ENCODE measurements around the gene MAP3K12.
A peak's percentile ranks its signal among the peaks of the same experiment; 100 is the strongest.

MAP3K12 gene

GRCh38 chr12:53518381-53518780 is 19.1 kb upstream of the MAP3K12 start:
- Mint-ChIP-seq H3K27ac (no peak overlapping the region), H3K36me3 (peaks cover 56% of the 10 kb centered on the region)
- DNase-seq = no peak

GRCh38 chr12:53516758-53517455 is 17.6 kb upstream of the MAP3K12 start:
- CTCF ChIA-PET = interaction anchor here (0.5 kb wide), 1 partner anchor 101 kb away, joined by 3 read pairs; no protein-coding TSS in a partner anchor
- H3K4me1 Mint-ChIP-seq = no peaks in the 10 kb centered on the region
- H3K36me3 Mint-ChIP-seq = peaks cover 43% of the 10 kb centered on the region
- no peak for DNase-seq
- H3K4me3 Mint-ChIP-seq = no peak overlapping the region
- no peaks in the 10 kb centered on the region for H3K9me3 Mint-ChIP-seq
- H3K27ac Mint-ChIP-seq = peak overlapping the region; percentile 47
- H3K27me3 Mint-ChIP-seq = no peaks in the 10 kb centered on the region

More at GRCh38 chr12:53518381-53518780, 19.1 kb upstream of the MAP3K12 start:
- no peaks in the 10 kb centered on the region for H3K9me3 Mint-ChIP-seq
- CTCF ChIA-PET = interaction anchor here (1.1 to 1.3 kb wide), 2 partner anchors 9 to 228 kb away, joined by 3 to 7 read pairs; no protein-coding TSS in a partner anchor
- H3K4me1 Mint-ChIP-seq = no peaks in the 10 kb centered on the region
- H3K4me3 Mint-ChIP-seq = no peak overlapping the region
- H3K27me3 Mint-ChIP-seq = no peaks in the 10 kb centered on the region

GRCh38 chr12:53515291-53515680 is 16.0 kb upstream of the MAP3K12 start:
- Mint-ChIP-seq H3K27me3 (no peaks in the 10 kb centered on the region), H3K9me3 (no peaks in the 10 kb centered on the region), H3K4me1 (no peaks in the 10 kb centered on the region), H3K27ac (no peak overlapping the region), H3K4me3 (no peak overlapping the region), H3K36me3 (peaks cover 34% of the 10 kb centered on the region)
- DNase-seq = no peak
- CTCF ChIA-PET = interaction anchor here (1.0 kb wide), 1 partner anchor 11 kb away, joined by 3 read pairs; no protein-coding TSS in a partner anchor

- peak overlapping the region; percentile 43 for H3K27ac Mint-ChIP-seq
Observed at GRCh38 chr12:53514628-53515290, 15.5 kb upstream of the MAP3K12 start.

GRCh38 chr12:53513712-53514410 is 14.6 kb upstream of the MAP3K12 start:
- CTCF ChIA-PET = interaction anchor here (1.3 to 1.7 kb wide), 2 partner anchors 162 to 886 kb away, joined by 3 to 4 read pairs; no protein-coding TSS in a partner anchor

More at GRCh38 chr12:53514628-53515290, 15.5 kb upstream of the MAP3K12 start:
- Mint-ChIP-seq H3K27me3 (no peaks in the 10 kb centered on the region), H3K9me3 (no peaks in the 10 kb centered on the region), H3K4me1 (no peaks in the 10 kb centered on the region), H3K4me3 (no peak overlapping the region), H3K36me3 (peaks cover 32% of the 10 kb centered on the region)
- no peak for DNase-seq
- CTCF ChIA-PET = interaction anchor here (1.0 kb wide), 1 partner anchor 11 kb away, joined by 3 read pairs; no protein-coding TSS in a partner anchor

GRCh38 chr12:53510181-53510812 is 11.0 kb upstream of the MAP3K12 start:
- peaks cover 28% of the 10 kb centered on the region for H3K36me3 Mint-ChIP-seq
- no peak overlapping the region for H3K27ac Mint-ChIP-seq
- CTCF ChIA-PET = interaction anchor here (1.2 to 5.1 kb wide), 8 partner anchors 10 to 183 kb away, joined by 3 to 45 read pairs (median 10); partner anchors contain the start of gene TARBP2
- no peaks in the 10 kb centered on the region for H3K9me3 Mint-ChIP-seq
- no peak overlapping the region for H3K4me3 Mint-ChIP-seq
- H3K4me1 Mint-ChIP-seq = peaks cover 12% of the 10 kb centered on the region
- no peaks in the 10 kb centered on the region for H3K27me3 Mint-ChIP-seq
- no peak for DNase-seq

More at GRCh38 chr12:53513712-53514410, 14.6 kb upstream of the MAP3K12 start:
- peak overlapping the region; percentile 30 for H3K27ac Mint-ChIP-seq
- no peak overlapping the region for H3K4me3 Mint-ChIP-seq
- H3K36me3 Mint-ChIP-seq = peaks cover 29% of the 10 kb centered on the region
- H3K27me3 Mint-ChIP-seq = no peaks in the 10 kb centered on the region
- DNase-seq = no peak
- H3K9me3 Mint-ChIP-seq = no peaks in the 10 kb centered on the region
- peaks cover 5% of the 10 kb centered on the region for H3K4me1 Mint-ChIP-seq

- peak; percentile 90 for DNase-seq
- Mint-ChIP-seq H3K9me3 (no peaks in the 10 kb centered on the region), H3K36me3 (peaks cover 24% of the 10 kb centered on the region), H3K4me1 (peaks cover 12% of the 10 kb centered on the region), H3K27me3 (no peaks in the 10 kb centered on the region), H3K27ac (peak overlapping the region; percentile 34), H3K4me3 (no peak overlapping the region)
- CTCF ChIA-PET = interaction anchor here (0.6 to 5.1 kb wide), 41 partner anchors 9 to 935 kb away, joined by 3 to 45 read pairs (median 4); partner anchors contain the start of genes AAAS, AMHR2, ATP5MC2 and MAP3K12
Observed at GRCh38 chr12:53508534-53509170, 9.4 kb upstream of the MAP3K12 start.

GRCh38 chr12:53507603-53507885 is 8.3 kb upstream of the MAP3K12 start:
- Mint-ChIP-seq H3K4me3 (no peak overlapping the region), H3K36me3 (peaks cover 22% of the 10 kb centered on the region), H3K4me1 (peaks cover 18% of the 10 kb centered on the region), H3K27ac (no peak overlapping the region), H3K9me3 (no peaks in the 10 kb centered on the region), H3K27me3 (no peaks in the 10 kb centered on the region)
- CTCF ChIA-PET = interaction anchor here (0.6 to 5.1 kb wide), 4 partner anchors 25 to 186 kb away, joined by 3 to 45 read pairs (median 19); partner anchors contain the start of gene AAAS
- DNase-seq = no peak

GRCh38 chr12:53506881-53507602 is 7.8 kb upstream of the MAP3K12 start, which contains the start of gene NPFF:
Gene NPFF, minus strand, starts transcription at chr12:53507484. Its CDS starts 10 bp downstream, at chr12:53507474.
- CTCF ChIA-PET = interaction anchor here (0.6 to 5.1 kb wide), 4 partner anchors 32 to 237 kb away, joined by 3 to 45 read pairs (median 11); partner anchors contain the start of gene AAAS
- no peak within 1 kb of the TSS for H3K27ac Mint-ChIP-seq

GRCh38 chr12:53506450-53506785 is 7.2 kb upstream of the MAP3K12 start:
- CTCF ChIA-PET = interaction anchor here (0.8 to 5.1 kb wide), 4 partner anchors 15 to 238 kb away, joined by 3 to 45 read pairs (median 11); partner anchors contain the start of gene AAAS
- Mint-ChIP-seq H3K4me1 (peaks cover 26% of the 10 kb centered on the region), H3K27ac (no peak overlapping the region), H3K27me3 (no peaks in the 10 kb centered on the region), H3K9me3 (no peaks in the 10 kb centered on the region), H3K4me3 (no peak overlapping the region), H3K36me3 (peaks cover 21% of the 10 kb centered on the region)
- no peak for DNase-seq

More at GRCh38 chr12:53506881-53507602, 7.8 kb upstream of the MAP3K12 start, which contains the start of gene NPFF:
- peaks cover 22% of the 10 kb centered on the region for H3K36me3 Mint-ChIP-seq
- DNase-seq = no peak
- H3K9me3 Mint-ChIP-seq = no peaks in the 10 kb centered on the region
- H3K4me3 Mint-ChIP-seq = no peak within 1 kb of the TSS
- peaks cover 23% of the 10 kb centered on the region for H3K4me1 Mint-ChIP-seq
- H3K27me3 Mint-ChIP-seq = no peaks in the 10 kb centered on the region

GRCh38 chr12:53505555-53506449 is 6.5 kb upstream of the MAP3K12 start:
- peak overlapping the region; percentile 79 for H3K27ac Mint-ChIP-seq
- H3K36me3 Mint-ChIP-seq = peaks cover 20% of the 10 kb centered on the region
- DNase-seq = no peak
- H3K4me3 Mint-ChIP-seq = no peak overlapping the region
- CTCF ChIA-PET = interaction anchor here (0.8 to 5.1 kb wide), 5 partner anchors 14 to 238 kb away, joined by 3 to 45 read pairs (median 4); partner anchors contain the start of gene AAAS
- H3K4me1 Mint-ChIP-seq = peaks cover 26% of the 10 kb centered on the region
- H3K9me3 Mint-ChIP-seq = no peaks in the 10 kb centered on the region
- H3K27me3 Mint-ChIP-seq = no peaks in the 10 kb centered on the region

- Mint-ChIP-seq H3K36me3 (peaks cover 20% of the 10 kb centered on the region), H3K27me3 (no peaks in the 10 kb centered on the region), H3K27ac (peak overlapping the region; percentile 79), H3K4me3 (no peak overlapping the region), H3K9me3 (no peaks in the 10 kb centered on the region), H3K4me1 (peaks cover 28% of the 10 kb centered on the region)
- CTCF ChIA-PET = interaction anchor here (1.1 kb wide), 1 partner anchor 153 kb away, joined by 4 read pairs; no protein-coding TSS in a partner anchor
- DNase-seq = no peak
Observed at GRCh38 chr12:53505086-53505485, 5.8 kb upstream of the MAP3K12 start.
